ENCODE data around the gene RHOF.
A peak's percentile ranks its signal among the peaks of the same experiment; 100 is the strongest.

Gene RHOF

DNA sequence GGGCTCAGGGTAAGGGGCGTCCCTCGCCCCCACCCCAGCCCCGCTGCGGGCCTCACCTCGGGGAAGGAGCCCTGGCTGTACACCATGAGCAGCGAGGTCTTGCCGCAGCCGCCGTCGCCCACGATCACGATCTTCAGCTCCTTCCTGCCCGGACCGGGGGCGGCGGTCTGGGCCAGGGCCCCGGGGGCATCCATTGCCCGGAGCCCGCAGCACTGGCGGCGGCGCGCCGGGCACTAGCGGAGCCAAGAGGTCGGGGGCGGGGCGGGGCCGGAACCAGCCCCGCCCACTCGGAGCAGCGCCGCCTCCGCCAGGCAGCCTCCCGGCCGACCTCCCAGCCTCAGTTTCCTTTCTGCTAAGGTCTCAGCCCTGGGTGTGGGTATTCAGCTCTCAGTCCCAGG is at the start of gene RHOF:
RHOF (minus strand) TSS at position 249 of the 398 bp plus-strand sequence; CDS start at position 194, 55 bp downstream.
- no peak for DNase-seq (ENCODE audit: low spot score)

GRCh38 chr12:121839993-121840761 is 46.7 kb upstream of the RHOF start:
- DNase-seq (ENCODE audit: low spot score) = no peak

DNA sequence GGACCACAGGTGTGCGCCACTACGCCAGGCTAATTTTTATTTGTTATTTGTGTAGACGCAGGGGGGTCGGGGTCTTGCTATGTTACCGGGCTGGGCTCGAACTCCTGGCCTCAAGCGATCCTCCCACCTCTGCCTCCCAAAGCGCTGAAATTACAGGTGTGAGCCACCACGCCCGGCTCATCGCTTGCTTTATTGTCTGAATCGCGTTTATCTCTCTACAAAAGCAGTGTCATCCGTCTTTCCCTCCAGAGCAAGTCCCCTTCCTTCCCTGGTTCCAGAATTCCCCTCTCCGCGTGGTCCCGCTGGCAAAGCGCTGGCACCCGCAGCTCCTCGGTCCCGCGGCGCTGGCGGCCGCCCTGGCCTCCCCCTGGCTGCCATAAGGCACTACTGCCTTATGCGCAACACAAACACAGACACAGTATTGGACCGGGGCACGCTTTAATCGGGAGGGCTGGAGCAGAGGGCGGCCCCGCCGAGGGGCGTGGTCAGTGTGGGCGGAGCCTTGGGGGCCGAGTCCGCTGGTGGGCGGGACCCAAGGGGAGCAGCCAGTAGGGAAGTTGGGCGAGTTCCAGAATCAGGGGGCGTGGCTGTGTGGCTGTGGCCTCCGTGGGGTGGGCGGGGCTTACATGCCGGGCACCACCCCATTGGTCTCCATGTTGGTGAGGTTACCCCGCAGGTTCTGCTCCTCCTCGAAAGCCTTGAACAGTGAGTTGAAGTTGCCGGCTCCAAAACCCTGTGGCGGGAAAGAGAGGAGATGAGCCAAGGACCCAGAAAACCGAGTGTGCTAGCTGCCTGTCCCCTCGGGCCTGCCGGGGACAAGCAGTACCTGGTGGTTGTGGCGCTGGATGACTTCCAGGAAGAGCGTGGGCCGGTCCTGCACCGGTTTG is 45.9 kb upstream of the RHOF start:
- DNase-seq (ENCODE audit: low spot score) = peak; percentile 98

- DNase-seq (ENCODE audit: low spot score) = no peak
Observed at GRCh38 chr12:121838126-121838525, 44.6 kb upstream of the RHOF start.

GRCh38 chr12:121837680-121838079 is 44.2 kb upstream of the RHOF start:
- DNase-seq (ENCODE audit: low spot score) = no peak

GRCh38 chr12:121831571-121832245 is 38.2 kb upstream of the RHOF start:
- DNase-seq (ENCODE audit: low spot score) = no peak

DNA sequence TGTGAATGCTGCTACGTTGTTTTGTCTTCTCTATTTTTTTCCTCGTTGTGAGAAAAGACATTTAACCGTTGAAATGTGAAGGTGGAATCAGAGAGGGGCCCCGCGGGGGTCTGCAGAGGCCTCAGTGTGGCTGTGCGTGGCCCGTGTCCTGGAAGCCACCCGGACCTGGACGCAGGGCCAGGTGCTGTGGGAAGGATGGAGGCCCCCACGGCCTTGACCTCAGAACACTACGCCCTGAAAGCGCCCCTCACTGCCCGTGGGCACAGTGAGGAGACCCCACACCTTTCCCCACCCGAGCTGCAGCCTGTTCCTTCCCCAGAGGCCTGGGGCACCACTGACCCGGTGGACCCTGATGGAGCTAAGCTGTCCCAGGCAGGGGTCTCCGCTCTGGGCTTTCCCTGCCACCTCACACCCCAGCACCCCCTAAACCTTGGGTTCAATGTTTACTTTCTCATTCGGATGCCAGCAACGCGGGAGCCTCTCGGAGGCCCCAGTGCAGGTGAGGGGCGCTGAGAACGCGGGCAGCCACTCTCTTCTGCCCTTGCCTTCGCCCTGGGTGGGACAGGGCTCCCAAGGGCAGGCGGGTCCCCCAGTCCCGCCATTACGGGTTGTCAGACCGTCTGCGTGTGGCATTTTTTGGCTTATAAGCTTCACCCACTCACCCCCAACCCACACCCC is 37.2 kb upstream of the RHOF start:
- DNase-seq (ENCODE audit: low spot score) = no peak

DNA sequence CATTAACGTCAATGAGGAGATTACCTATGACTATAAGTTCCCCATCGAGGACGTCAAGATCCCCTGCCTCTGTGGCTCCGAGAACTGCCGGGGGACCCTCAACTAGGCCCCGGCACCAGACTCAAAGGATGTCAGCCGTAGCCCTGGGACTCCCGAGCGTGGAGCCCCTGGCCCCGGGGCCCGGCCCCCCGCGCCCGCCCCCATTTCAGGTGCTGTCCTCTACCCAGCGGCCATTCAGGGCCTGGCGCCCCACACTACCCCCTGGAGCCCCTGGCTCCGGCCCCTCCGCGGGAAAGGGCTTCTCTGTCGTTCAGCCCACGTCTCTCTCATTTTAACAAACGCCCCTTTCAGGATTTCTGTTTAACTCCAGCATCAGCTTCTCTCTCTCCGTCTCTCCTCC is 36.6 kb upstream of the RHOF start:
- no peak for DNase-seq (ENCODE audit: low spot score)

DNA sequence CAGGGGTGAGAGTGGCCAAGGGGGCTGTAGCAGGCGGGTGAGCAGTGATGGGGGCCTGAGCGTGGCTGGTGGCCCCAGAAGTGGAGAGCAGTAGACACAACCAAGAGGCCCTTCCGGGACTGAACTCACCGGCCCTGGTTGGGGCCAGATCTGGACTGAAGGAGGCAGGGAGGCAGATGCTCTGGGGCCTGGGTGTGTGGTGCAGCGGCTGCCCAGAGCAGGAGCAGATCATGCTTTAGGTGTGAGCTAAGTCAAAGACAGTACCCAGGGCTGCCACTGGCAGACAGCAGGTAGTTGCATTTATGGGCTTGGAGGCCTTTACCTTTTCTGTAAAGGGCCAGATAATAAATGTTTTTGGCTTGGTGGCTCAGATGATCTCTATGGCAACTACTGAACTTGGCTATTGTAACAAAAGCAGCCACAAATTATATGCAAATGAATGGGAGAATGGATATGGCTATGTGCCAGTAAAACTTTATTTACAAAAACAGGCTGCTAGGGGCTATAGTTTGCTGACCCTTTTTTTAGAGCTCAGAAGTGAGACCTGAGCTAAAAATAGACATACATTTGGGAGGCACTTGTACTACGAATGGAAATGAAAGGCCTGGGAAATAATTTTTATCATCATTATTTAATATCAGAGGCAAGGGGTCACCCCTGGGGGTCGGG is 35.9 kb upstream of the RHOF start:
- DNase-seq (ENCODE audit: low spot score) = peak; percentile 28

- no peak for DNase-seq (ENCODE audit: low spot score)
Observed at GRCh38 chr12:121828826-121829225, 35.3 kb upstream of the RHOF start.

- DNase-seq (ENCODE audit: low spot score) = no peak
Observed at GRCh38 chr12:121828306-121828705, 34.8 kb upstream of the RHOF start.

DNA sequence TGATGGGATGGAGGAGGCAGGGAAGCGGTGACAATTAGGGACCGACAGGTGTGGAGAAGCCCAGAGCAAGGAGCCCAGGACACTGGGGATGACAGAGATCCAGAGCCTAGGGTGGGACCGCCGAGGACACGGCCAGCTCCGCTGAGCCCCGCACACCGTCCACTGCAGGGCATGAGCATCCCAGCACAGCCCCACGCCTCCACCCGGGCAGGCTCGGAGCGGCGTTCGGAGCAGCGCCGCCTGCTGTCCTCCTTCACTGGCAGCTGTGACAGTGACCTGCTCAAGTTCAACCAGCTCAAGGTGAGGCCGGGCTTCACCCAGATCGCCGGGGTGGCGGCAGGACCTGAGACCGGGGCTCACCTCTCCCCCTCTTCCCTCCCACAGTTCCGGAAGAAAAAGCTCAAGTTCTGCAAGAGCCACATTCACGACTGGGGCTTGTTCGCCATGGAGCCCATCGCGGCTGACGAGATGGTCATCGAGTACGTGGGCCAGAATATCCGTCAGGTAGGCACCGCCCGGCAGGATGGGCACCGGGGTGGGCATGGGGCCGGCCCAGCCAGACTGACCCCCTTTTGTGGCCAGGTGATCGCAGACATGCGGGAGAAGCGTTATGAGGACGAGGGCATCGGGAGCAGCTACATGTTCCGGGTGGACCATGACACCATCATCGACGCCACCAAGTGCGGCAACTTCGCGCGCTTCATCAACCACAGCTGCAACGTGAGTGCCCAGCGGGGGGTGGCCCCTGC is 34.0 kb upstream of the RHOF start:
- DNase-seq (ENCODE audit: low spot score) = no peak

DNA sequence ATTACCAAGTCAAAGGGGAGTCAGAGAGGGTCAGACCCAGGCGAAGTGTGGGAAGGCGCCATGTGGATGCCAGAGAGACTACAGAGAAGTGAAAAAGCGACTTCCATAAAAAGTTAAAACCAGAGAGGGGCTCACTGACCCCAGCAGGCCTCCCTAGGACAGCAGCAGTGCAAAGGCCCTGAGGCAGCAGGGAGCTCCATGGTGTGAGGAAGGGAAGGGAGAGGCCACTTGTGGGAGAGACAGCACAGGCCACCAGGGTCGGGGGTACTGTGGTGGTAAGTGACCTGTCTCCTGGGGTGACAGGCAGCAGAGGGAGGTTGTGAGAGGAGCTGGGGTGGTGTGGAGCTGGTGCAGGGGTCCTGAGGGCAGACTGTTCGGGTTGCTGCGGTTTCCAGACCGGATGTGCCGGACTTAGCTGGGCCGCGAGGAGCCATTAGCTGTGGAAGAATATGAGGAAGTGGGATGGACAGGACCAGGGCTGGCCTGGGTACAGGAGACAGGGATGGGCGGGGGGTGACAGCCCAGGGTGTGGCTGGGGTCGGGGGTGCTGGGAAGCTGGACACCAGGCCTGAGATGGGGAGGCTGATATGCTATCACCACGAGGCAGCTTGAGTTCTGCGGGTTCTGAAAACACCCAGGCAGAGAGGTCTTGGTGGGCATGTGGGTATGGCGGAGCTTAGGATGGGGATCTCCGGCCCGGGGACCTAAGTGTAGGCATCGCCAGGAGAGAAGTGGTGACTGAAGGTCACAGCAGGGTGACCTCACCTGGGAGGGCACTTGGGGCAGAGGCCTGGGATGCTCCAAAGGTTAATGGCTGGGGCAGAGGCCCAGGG is 33.0 kb upstream of the RHOF start:
- no peak for DNase-seq (ENCODE audit: low spot score)

GRCh38 chr12:121825041-121825523 is 31.6 kb upstream of the RHOF start:
- DNase-seq (ENCODE audit: low spot score) = no peak

DNA sequence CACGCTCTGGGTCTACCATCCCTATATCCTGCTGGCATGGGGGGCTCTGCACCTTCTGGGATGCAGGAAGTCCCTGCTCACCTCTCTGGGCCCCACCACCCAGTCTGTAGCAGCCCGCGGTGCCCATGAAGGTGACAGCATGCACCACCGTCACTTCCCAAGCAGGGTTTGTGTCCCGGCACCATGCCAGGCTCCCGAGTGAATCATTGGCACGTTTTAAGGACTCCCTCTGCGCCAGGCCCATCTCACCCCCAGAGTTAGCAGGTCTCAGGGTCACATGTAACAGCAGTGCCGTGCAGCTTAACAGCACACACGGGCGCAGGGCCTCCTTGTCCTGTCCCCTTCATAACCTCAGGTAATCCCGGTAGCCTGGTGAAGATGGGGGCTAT is 30.2 kb upstream of the RHOF start:
- no peak for DNase-seq (ENCODE audit: low spot score)

DNA sequence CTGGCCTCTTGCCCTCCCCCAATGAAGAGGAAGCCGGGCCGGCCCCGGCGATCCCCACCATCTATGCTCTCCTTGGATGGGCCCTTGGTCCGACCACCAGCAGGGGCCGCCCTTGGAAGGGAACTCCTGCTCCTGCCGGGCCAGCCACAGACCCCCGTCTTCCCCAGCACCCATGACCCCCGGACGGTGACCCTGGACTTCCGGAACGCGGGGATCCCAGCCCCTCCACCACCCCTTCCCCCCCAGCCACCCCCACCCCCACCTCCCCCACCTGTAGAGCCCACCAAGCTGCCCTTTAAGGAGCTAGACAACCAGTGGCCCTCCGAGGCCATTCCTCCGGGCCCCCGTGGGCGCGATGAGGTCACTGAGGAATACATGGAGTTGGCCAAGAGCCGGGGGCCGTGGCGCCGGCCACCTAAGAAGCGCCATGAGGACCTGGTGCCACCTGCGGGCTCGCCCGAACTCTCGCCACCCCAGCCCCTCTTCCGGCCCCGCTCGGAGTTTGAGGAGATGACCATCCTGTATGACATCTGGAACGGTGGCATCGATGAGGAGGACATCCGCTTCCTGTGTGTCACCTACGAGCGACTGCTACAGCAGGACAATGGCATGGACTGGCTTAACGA is 29.7 kb upstream of the RHOF start:
- no peak for DNase-seq (ENCODE audit: low spot score)

DNA sequence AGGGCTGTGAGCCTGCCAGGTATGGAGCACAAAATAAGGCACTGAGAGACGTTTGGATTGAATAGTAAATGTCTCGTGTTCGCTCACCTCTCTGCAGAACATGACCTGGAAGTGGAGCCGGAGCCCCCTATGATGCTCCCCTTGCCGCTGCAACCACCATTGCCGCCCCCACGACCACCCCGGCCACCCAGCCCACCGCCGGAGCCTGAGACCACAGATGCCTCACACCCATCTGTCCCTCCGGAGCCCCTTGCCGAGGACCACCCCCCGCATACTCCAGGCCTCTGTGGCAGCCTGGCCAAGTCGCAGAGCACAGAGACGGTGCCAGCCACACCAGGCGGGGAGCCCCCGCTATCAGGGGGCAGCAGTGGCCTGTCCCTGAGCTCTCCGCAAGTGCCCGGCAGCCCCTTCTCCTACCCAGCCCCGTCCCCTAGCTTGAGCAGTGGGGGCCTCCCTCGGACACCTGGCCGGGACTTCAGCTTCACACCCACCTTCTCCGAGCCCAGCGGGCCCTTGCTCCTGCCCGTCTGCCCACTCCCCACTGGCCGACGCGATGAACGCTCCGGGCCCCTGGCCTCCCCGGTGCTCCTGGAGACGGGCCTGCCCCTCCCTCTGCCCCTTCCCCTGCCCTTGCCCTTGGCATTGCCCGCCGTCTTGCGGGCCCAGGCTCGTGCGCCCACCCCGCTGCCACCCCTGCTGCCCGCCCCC is 29.1 kb upstream of the RHOF start:
- no peak for DNase-seq (ENCODE audit: low spot score)

DNA sequence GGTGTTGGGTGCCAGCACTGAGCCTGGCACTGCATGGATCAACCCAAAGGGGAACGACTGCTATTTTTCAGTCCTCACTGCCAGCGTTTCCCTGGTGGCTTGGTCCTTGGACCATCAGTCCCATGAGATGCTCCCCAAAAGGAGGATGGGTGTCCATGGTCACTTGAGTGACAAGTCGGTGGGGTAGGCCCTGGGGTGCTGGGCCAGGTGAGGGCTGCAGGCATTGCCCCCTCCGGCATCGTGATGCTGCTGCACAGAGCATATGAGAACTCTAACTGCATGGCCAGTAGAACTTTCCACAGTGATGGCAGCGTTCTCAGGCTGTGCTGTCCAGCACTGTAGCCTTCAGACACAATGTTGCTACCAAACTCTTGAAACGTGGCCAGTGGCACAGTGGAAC is 26.6 kb upstream of the RHOF start:
- DNase-seq (ENCODE audit: low spot score) = no peak

All from NAMALWA (cell line).